ENCODE data around the gene VASH1.

Gene VASH1

DNA sequence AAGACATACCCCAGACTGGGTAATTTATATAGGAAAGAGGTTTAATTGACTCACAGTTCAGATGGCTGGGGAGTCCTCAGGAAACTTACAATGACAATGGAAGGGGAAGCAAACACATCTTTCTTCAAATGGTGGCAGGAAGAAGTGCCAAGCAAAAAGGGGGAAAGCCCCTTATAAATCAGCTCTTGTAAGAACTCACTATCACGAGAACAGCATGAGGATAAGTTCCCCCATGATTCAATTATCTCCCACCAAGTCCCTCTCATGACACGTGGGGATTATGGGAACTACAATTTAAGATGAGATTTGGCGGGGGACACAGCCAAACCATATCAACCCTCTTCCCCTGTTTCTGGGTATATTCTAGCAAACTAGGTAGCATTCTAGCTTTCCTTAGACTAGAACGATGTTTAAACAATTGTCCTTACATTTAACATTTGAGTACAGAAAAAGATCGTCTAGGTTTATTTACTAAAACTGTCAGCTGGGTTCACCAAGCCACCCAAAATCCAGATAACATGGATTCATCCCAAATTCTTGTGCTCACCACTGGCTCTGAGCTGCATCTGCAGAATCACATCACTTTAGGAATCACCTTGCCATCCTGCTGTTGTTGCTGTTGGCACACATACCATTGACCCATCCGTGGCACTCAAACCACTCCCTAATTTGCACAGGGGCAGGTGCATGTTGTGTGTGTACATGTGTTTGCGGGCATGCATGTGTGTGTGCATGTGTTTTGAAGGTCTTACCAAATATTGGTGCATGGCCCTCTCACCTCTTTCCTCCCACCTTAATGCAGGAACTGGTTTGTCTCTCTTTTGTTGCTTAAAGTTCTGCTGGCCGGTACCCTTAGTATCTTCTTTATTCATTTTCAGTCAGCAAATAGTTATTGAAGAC lies 36.4 kb upstream of the VASH1 start:
- Histone ChIP-seq H3K4me3 (ENCODE audit: low read depth, low read length) (no peak overlapping the region), H3K36me3 (ENCODE audit: control insufficient read depth in 2 of 2, insufficient read depth in 1 of 2, low read length in 2 of 2) (no peaks in the 10 kb centered on the region), H3K4me1 (ENCODE audit: control insufficient read depth, insufficient read depth, low read length) (no peaks in the 10 kb centered on the region), H3K27ac (ENCODE audit: extremely low read depth, low read depth, low read length) (no peak overlapping the region), H3K9me3 (ENCODE audit: control insufficient read depth, insufficient read depth, low read depth, low read length) (no peaks in the 10 kb centered on the region)
- TF ChIP-seq, protein P1, sequence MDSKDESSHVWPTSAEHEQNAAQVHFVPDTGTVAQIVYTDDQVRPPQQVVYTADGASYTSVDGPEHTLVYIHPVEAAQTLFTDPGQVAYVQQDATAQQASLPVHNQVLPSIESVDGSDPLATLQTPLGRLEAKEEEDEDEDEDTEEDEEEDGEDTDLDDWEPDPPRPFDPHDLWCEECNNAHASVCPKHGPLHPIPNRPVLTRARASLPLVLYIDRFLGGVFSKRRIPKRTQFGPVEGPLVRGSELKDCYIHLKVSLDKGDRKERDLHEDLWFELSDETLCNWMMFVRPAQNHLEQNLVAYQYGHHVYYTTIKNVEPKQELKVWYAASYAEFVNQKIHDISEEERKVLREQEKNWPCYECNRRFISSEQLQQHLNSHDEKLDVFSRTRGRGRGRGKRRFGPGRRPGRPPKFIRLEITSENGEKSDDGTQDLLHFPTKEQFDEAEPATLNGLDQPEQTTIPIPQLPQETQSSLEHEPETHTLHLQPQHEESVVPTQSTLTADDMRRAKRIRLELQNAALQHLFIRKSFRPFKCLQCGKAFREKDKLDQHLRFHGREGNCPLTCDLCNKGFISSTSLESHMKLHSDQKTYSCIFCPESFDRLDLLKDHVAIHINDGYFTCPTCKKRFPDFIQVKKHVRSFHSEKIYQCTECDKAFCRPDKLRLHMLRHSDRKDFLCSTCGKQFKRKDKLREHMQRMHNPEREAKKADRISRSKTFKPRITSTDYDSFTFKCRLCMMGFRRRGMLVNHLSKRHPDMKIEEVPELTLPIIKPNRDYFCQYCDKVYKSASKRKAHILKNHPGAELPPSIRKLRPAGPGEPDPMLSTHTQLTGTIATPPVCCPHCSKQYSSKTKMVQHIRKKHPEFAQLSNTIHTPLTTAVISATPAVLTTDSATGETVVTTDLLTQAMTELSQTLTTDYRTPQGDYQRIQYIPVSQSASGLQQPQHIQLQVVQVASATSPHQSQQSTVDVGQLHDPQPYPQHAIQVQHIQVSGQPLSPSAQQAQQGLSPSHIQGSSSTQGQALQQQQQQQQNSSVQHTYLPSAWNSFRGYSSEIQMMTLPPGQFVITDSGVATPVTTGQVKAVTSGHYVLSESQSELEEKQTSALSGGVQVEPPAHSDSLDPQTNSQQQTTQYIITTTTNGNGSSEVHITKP (tag by site-specific recombination; IDR thresholded peaks at IDR 0.05): peak; percentile 69; the same call in 1 of the 2 replicates
- TF ChIP-seq ZBTB20 (tag by site-specific recombination; IDR thresholded peaks at IDR 0.05) (no peak), RBAK (tag by site-specific recombination; IDR thresholded peaks at IDR 0.05) (no peak), ZNF391 (tag by site-specific recombination; IDR thresholded peaks at IDR 0.05; ENCODE audit: borderline replicate concordance, low read depth) (no peak)
- POLR2A ChIA-PET: no interaction called here
- CTCF ChIA-PET: interaction anchor here (0.7 to 2.8 kb wide), 4 partner anchors 14 to 73 kb away, joined by 3 to 18 read pairs (median 7); no protein-coding TSS in a partner anchor

DNA sequence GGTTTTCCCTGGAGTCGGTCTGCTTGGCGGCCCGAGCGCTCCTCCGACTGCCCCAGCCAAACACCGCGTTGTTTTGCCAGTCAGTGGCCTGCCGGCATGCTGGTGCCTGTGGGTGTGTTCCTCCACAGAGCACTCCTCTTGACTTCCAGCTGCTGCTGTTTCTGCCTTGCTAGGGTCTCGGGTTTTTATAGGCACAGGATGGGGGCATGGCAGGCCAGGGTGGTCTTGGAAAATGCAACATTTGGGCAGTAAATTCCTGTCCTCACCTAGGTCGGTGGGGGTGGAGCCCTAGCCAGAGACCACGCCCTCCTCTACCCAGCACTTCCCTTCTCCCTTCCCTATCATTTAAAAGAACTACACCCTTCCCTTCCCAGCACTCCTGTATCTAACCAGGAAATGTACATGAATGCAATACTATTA lies 34.7 kb upstream of the VASH1 start:
- ChIA-PET POLR2A (no interaction called here), CTCF (no interaction called here)
- Histone ChIP-seq H3K36me3 (ENCODE audit: control insufficient read depth in 2 of 2, insufficient read depth in 1 of 2, low read length in 2 of 2) (no peaks in the 10 kb centered on the region), H3K27ac (ENCODE audit: extremely low read depth, low read depth, low read length) (no peak overlapping the region), H3K4me3 (ENCODE audit: low read depth, low read length) (no peak overlapping the region), H3K9me3 (ENCODE audit: control insufficient read depth, insufficient read depth, low read depth, low read length) (no peaks in the 10 kb centered on the region), H3K4me1 (ENCODE audit: control insufficient read depth, insufficient read depth, low read length) (no peaks in the 10 kb centered on the region)
- TF ChIP-seq ZBTB8A (tag by site-specific recombination; IDR thresholded peaks at IDR 0.05): no peak
- no peak for TF ChIP-seq ZNF707 (tag by site-specific recombination; IDR thresholded peaks at IDR 0.05)
- TF ChIP-seq IKZF3 (tag by site-specific recombination; IDR thresholded peaks at IDR 0.05): no peak
- TF ChIP-seq ZNF621 (tag by site-specific recombination; IDR thresholded peaks at IDR 0.05): no peak
- TF ChIP-seq ZNF48 (tag by site-specific recombination; IDR thresholded peaks at IDR 0.05): no peak

GRCh38 chr14:76727384-76727783 lies 33.9 kb upstream of the VASH1 start:
- Histone ChIP-seq H3K9me3 (ENCODE audit: control insufficient read depth, insufficient read depth, low read depth, low read length) (no peaks in the 10 kb centered on the region), H3K4me1 (ENCODE audit: control insufficient read depth, insufficient read depth, low read length) (no peaks in the 10 kb centered on the region), H3K27ac (ENCODE audit: extremely low read depth, low read depth, low read length) (no peak overlapping the region), H3K4me3 (ENCODE audit: low read depth, low read length) (no peak overlapping the region), H3K36me3 (ENCODE audit: control insufficient read depth in 2 of 2, insufficient read depth in 1 of 2, low read length in 2 of 2) (no peaks in the 10 kb centered on the region)
- TF ChIP-seq ZNF335 (tag by site-specific recombination; conservative IDR thresholded peaks at IDR 0.05) (no peak), ZNF596 (tag by site-specific recombination; IDR thresholded peaks at IDR 0.05) (no peak), IKZF3 (tag by site-specific recombination; IDR thresholded peaks at IDR 0.05) (no peak), ZNF19 (tag by site-specific recombination; IDR thresholded peaks at IDR 0.05; ENCODE audit: low read depth) (no peak), ZNF416 (tag by site-specific recombination; IDR thresholded peaks at IDR 0.05) (no peak), YY2 (tag by site-specific recombination; IDR thresholded peaks at IDR 0.05) (no peak), ZNF785 (tag by site-specific recombination; IDR thresholded peaks at IDR 0.05) (no peak), ZNF768 (tag by site-specific recombination; IDR thresholded peaks at IDR 0.05) (no peak)
- ChIA-PET CTCF (no interaction called here), POLR2A (no interaction called here)
